ENCODE data around the gene KIAA1958. TPM values are rescaled to one million over a fixed set of nuclear protein-coding genes. Genes with fewer than 3 reads are reported as not detected.

Gene KIAA1958
- total RNA-seq, 4 donors from 2014 or later = 10.2 to 18.3 (median 10.6) TPM

DNA sequence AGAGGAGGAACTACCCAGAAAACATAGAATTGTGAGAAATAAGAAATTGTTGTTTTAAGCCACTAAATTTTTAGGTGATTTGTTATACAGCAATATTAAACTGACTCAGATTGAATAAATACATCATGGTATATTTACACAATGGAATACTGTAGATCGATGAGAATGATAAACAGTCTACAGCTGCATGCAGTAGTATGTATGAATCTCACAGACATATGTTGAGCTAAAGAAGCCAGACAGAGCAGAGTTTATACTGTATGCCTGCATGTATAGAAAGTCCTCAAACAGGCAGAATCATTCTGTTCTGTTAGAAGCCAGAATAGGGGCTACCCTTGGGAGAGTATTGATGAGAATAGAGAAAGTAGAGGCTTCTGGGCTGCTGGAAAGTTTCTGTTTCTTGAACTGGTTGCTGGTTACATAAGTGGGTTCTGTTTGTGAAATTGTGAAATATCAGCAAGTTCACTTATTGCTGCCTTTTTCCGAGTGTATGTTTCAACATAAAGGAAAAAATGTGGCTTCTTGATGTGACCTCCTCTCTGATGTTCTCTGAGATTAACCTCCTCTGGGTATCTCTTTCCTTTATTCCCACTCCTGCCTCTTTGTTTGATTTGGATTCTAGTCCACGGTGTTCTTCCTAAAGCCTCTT is 9.6 kb downstream of the KIAA1958 start:
- no peak for TF ChIP-seq POLR2AphosphoS5 (IDR thresholded peaks at IDR 0.05)
- H3K36me3 ChIP-seq = peaks cover 7% of the 10 kb centered on the region
- H3K9me3 ChIP-seq = peaks cover 7% of the 10 kb centered on the region
- whole genome bisulfite sequencing = 78% methylated on average over 3 of the region's 3 CpGs
- no peak overlapping the region for H3K4me3 ChIP-seq
- no peak overlapping the region for H3K27ac ChIP-seq
- H3K27me3 ChIP-seq = no peaks in the 10 kb centered on the region
- H3K4me1 ChIP-seq = no peaks in the 10 kb centered on the region
- no peak for DNase-seq (ENCODE audit: low spot score in 2 of 2)

- 90% methylated on average over 2 of the region's 2 CpGs for WGBS
- no peak for TF ChIP-seq POLR2AphosphoS5 (IDR thresholded peaks at IDR 0.05)
- TF ChIP-seq POLR2A (IDR thresholded peaks at IDR 0.05) = no peak
- no peak for TF ChIP-seq EP300 (IDR thresholded peaks at IDR 0.05)
- no peak for TF ChIP-seq CTCF (IDR thresholded peaks at IDR 0.05)
- H3K9me3 ChIP-seq = no peaks in the 10 kb centered on the region
- no peaks in the 10 kb centered on the region for H3K27me3 ChIP-seq
- DNase-seq (ENCODE audit: low spot score in 2 of 2) = no peak
- H3K4me3 ChIP-seq = no peak overlapping the region
- no peaks in the 10 kb centered on the region for H3K4me1 ChIP-seq
- H3K27ac ChIP-seq = no peak overlapping the region
- H3K36me3 ChIP-seq = no peaks in the 10 kb centered on the region
Measured at GRCh38 chr9:112500842-112501241, 14.2 kb downstream of the KIAA1958 start.

DNA sequence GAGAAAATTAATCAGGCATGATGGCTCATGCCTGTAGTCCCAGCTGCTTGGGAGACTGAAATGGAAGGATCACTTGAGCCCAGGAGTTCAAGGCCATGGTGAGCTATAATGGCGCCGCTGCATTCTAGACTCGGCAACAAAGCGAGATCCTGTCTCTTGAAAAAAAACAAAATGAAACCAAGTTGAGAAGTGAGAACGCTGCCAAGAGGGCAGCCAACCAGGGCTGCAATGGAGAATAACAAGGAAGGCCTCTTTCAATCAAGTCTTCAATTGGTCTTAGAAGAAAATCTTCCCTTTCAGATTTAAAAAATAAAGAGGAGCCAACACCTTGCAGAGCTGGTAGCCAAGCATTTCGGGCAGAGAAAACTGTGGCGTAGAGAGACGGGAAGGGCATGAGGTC is 14.7 kb downstream of the KIAA1958 start:
- no peak for TF ChIP-seq POLR2AphosphoS5 (IDR thresholded peaks at IDR 0.05)
- TF ChIP-seq EP300 (IDR thresholded peaks at IDR 0.05) = no peak
- TF ChIP-seq POLR2A (IDR thresholded peaks at IDR 0.05) = no peak
- TF ChIP-seq CTCF (IDR thresholded peaks at IDR 0.05) = no peak
- DNase-seq (ENCODE audit: low spot score in 2 of 2) = no peak

GRCh38 chr9:112502175-112502946 is 15.7 kb downstream of the KIAA1958 start:
- no peaks in the 10 kb centered on the region for H3K36me3 ChIP-seq
- H3K9me3 ChIP-seq = no peaks in the 10 kb centered on the region
- 75% methylated on average over 3 of the region's 3 CpGs for WGBS
- no peak for TF ChIP-seq POLR2A (IDR thresholded peaks at IDR 0.05)
- no peak for TF ChIP-seq POLR2AphosphoS5 (IDR thresholded peaks at IDR 0.05)
- no peak for TF ChIP-seq CTCF (IDR thresholded peaks at IDR 0.05)
- no peak for TF ChIP-seq EP300 (IDR thresholded peaks at IDR 0.05)
- H3K27ac ChIP-seq = no peak overlapping the region
- DNase-seq (ENCODE audit: low spot score in 2 of 2) = no peak
- no peaks in the 10 kb centered on the region for H3K4me1 ChIP-seq
- H3K27me3 ChIP-seq = no peaks in the 10 kb centered on the region
- no peak overlapping the region for H3K4me3 ChIP-seq

More for the DNA sequence above, 14.7 kb downstream of the KIAA1958 start:
- 91% methylated on average over 8 of the region's 8 CpGs for WGBS
- Histone ChIP-seq H3K4me3 (no peak overlapping the region), H3K27ac (no peak overlapping the region), H3K4me1 (no peaks in the 10 kb centered on the region), H3K9me3 (no peaks in the 10 kb centered on the region), H3K27me3 (no peaks in the 10 kb centered on the region), H3K36me3 (no peaks in the 10 kb centered on the region)

DNA sequence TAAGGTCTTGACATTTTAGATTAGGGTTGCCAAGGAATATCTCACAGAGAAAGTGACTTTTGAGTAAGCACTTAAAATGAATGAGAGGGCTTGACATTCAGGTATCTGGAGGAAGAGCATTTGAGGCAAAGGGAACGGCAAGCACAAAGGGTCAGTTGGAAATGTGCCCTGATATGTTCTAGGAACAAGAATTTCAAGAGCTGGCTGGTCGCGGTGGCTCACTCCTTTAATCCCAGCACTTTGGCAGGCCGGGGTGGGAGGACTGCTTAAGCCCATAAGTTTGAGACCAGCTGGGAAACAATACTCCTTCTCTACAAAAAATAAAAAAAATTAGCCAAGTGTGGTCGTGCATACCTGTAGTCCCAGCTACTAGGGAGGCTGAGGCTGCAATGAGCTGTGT is 16.5 kb downstream of the KIAA1958 start:
- Histone ChIP-seq H3K27ac (no peak overlapping the region), H3K4me1 (no peaks in the 10 kb centered on the region), H3K9me3 (no peaks in the 10 kb centered on the region), H3K36me3 (no peaks in the 10 kb centered on the region), H3K4me3 (no peak overlapping the region), H3K27me3 (no peaks in the 10 kb centered on the region)
- 76% methylated on average over 5 of the region's 5 CpGs for WGBS
- DNase-seq (ENCODE audit: low spot score in 2 of 2) = no peak
- TF ChIP-seq POLR2AphosphoS5 (IDR thresholded peaks at IDR 0.05) = no peak
- no peak for TF ChIP-seq CTCF (IDR thresholded peaks at IDR 0.05)
- no peak for TF ChIP-seq EP300 (IDR thresholded peaks at IDR 0.05)
- TF ChIP-seq POLR2A (IDR thresholded peaks at IDR 0.05) = no peak

All from suprapubic skin (tissue), 4 donors.